Parathyroid adenoma (tissue), 2 donors: ENCODE measurements around the gene ANXA6.
A peak's percentile ranks its signal among the peaks of the same experiment; 100 is the strongest.

Experiments
- H2AFZ ChIP-seq: fragments of 300-600 bp; sonication (generic); one replicate; pipeline ENCODE4 v1.7.0; 2017; ENCODE audit warnings: antibody characterized with exemption, mild to moderate bottlenecking
- H3K27ac ChIP-seq: fragments of 300-600 bp; sonication (generic); one replicate; pipeline ENCODE4 v1.7.0; 2017
- H3K27me3 ChIP-seq: fragments of 300-600 bp; sonication (generic); one replicate; pipeline ENCODE4 v1.7.0; 2017; ENCODE audit warnings: low read length; ENCODE audit not compliant: control insufficient read depth, insufficient read depth
- H3K36me3 ChIP-seq: fragments of 300-600 bp; sonication (generic); one replicate; pipeline ENCODE4 v1.7.0; 2017; ENCODE audit warnings: low read length; ENCODE audit not compliant: control insufficient read depth, insufficient read depth
- H3K4me1 ChIP-seq: fragments of 300-600 bp; sonication (generic); one replicate; pipeline ENCODE4 v1.7.0; 2017; ENCODE audit warnings: control low read depth
- H3K4me2 ChIP-seq: fragments of 300-600 bp; sonication (generic); one replicate; pipeline ENCODE4 v1.7.0; 2017; ENCODE audit warnings: low read length
- H3K4me3 ChIP-seq: fragments of 300-600 bp; sonication (generic); one replicate; pipeline ENCODE4 v1.7.0; 2017; ENCODE audit warnings: low read depth, low read length
- H3K79me2 ChIP-seq: fragments of 300-600 bp; sonication (generic); one replicate; pipeline ENCODE4 v1.7.0; 2017; ENCODE audit warnings: control low read depth
- H3K9ac ChIP-seq: fragments of 300-600 bp; sonication (generic); one replicate; pipeline ENCODE4 v1.7.0; 2017; ENCODE audit warnings: mild to moderate bottlenecking
- H3K9me3 ChIP-seq: fragments of 300-600 bp; sonication (generic); one replicate; pipeline ENCODE4 v1.7.0; 2017; ENCODE audit warnings: low read length; ENCODE audit not compliant: control insufficient read depth
- CTCF ChIP-seq: fragments of 300-600 bp; sonication (generic); IDR thresholded peaks from one replicate; pipeline ENCODE4 v1.7.0; 2017; ENCODE audit warnings: antibody characterized with exemption, mild to moderate bottlenecking
- donor health status: primary hyperparathyroidism.

Gene ANXA6

GRCh38 chr5:151157426-151158286, at the start of gene ANXA6:
TSS of gene ANXA6 (minus strand) at chr5:151157779. CDS start at chr5:151147901, 9,878 bp downstream.
- peak within 1 kb of the TSS; percentile 88 for H3K27ac ChIP-seq
- no peaks in the 10 kb centered on the region for H3K27me3 ChIP-seq
- peak; percentile 10 for TF ChIP-seq CTCF
- H3K4me1 ChIP-seq: peaks cover 15% of the 10 kb centered on the region
- H3K36me3 ChIP-seq: no peaks in the 10 kb centered on the region
- no peaks in the 10 kb centered on the region for H3K9me3 ChIP-seq
- peak within 1 kb of the TSS; percentile 99 for H2AFZ ChIP-seq
- peak within 1 kb of the TSS; percentile 90 for H3K4me3 ChIP-seq
- H3K79me2 ChIP-seq: peaks cover 39% of the 10 kb centered on the region
- H3K9ac ChIP-seq: peak within 1 kb of the TSS; percentile 86
- H3K4me2 ChIP-seq: peak within 1 kb of the TSS; percentile 98

GRCh38 chr5:151205411-151205810, 47.8 kb upstream of the ANXA6 start:
- Histone ChIP-seq H2AFZ (no peak overlapping the region), H3K79me2 (no peaks in the 10 kb centered on the region), H3K9ac (no peak overlapping the region), H3K27me3 (no peaks in the 10 kb centered on the region), H3K4me3 (no peak overlapping the region), H3K27ac (no peak overlapping the region), H3K9me3 (no peaks in the 10 kb centered on the region), H3K4me2 (no peak overlapping the region), H3K4me1 (no peaks in the 10 kb centered on the region), H3K36me3 (no peaks in the 10 kb centered on the region)
- TF ChIP-seq CTCF: no peak

GRCh38 chr5:151204051-151204450, 46.5 kb upstream of the ANXA6 start:
- no peak for TF ChIP-seq CTCF
- no peaks in the 10 kb centered on the region for H3K9me3 ChIP-seq
- H3K36me3 ChIP-seq: no peaks in the 10 kb centered on the region
- H2AFZ ChIP-seq: no peak overlapping the region
- H3K4me1 ChIP-seq: no peaks in the 10 kb centered on the region
- H3K9ac ChIP-seq: no peak overlapping the region
- H3K27me3 ChIP-seq: no peaks in the 10 kb centered on the region
- no peak overlapping the region for H3K27ac ChIP-seq
- H3K4me2 ChIP-seq: no peak overlapping the region
- no peaks in the 10 kb centered on the region for H3K79me2 ChIP-seq
- no peak overlapping the region for H3K4me3 ChIP-seq

GRCh38 chr5:151202381-151203139, 45.0 kb upstream of the ANXA6 start:
- no peak for TF ChIP-seq CTCF
- H3K27me3 ChIP-seq: no peaks in the 10 kb centered on the region

More at GRCh38 chr5:151202381-151203139, 45.0 kb upstream of the ANXA6 start:
- H3K9me3 ChIP-seq: no peaks in the 10 kb centered on the region
- no peak overlapping the region for H2AFZ ChIP-seq
- no peak overlapping the region for H3K9ac ChIP-seq
- H3K36me3 ChIP-seq: no peaks in the 10 kb centered on the region
- H3K79me2 ChIP-seq: no peaks in the 10 kb centered on the region
- no peak overlapping the region for H3K4me2 ChIP-seq
- H3K4me3 ChIP-seq: no peak overlapping the region
- no peaks in the 10 kb centered on the region for H3K4me1 ChIP-seq
- no peak overlapping the region for H3K27ac ChIP-seq
